ENCODE results near the gene FYCO1. TPM values are rescaled to one million over a fixed set of nuclear protein-coding genes. Genes with fewer than 3 reads are reported as not detected.

Gene FYCO1
- total RNA-seq, 2 donors from 2014 or later = 17.6 to 25.1 TPM

- ATAC-seq (replicated peaks in 1 of 2) (peak; percentile 54 to 56), DNase-seq (peak; percentile 64 to 70)
- Mint-ChIP-seq H3K36me3 (ENCODE audit: insufficient read depth in 2 of 2) (peaks cover 28 to 44% of the 10 kb centered on the region in 2 donors), H3K4me1 (ENCODE audit: low read depth) (peaks cover 81% of the 10 kb centered on the region), H3K4me3 (peak overlapping the region; percentile 16 to 62), H3K27me3 (ENCODE audit: low read depth) (no peaks in the 10 kb centered on the region), H3K27ac (no peak overlapping the region), H3K9me3 (peaks cover 0 to 2% of the 10 kb centered on the region in 2 donors)
Observed at GRCh38 chr3:45962033-45962432, 33.6 kb downstream of the FYCO1 start.

- peaks cover 0 to 2% of the 10 kb centered on the region in 2 donors for H3K9me3 Mint-ChIP-seq
- DNase-seq (no peak), ATAC-seq (replicated peaks in 1 of 2) (no peak)
- H3K36me3 Mint-ChIP-seq (ENCODE audit: insufficient read depth in 2 of 2) = peaks cover 32 to 45% of the 10 kb centered on the region in 2 donors
- no peaks in the 10 kb centered on the region for H3K27me3 Mint-ChIP-seq (ENCODE audit: low read depth)
- H3K27ac Mint-ChIP-seq = no peak overlapping the region
- peaks cover 65% of the 10 kb centered on the region for H3K4me1 Mint-ChIP-seq (ENCODE audit: low read depth)
- H3K4me3 Mint-ChIP-seq = no peak overlapping the region
Observed at GRCh38 chr3:45960289-45960688, 35.3 kb downstream of the FYCO1 start.

- H3K27me3 Mint-ChIP-seq (ENCODE audit: low read depth) = no peaks in the 10 kb centered on the region
- H3K4me1 Mint-ChIP-seq (ENCODE audit: low read depth) = peaks cover 54% of the 10 kb centered on the region
- H3K27ac Mint-ChIP-seq = peak overlapping the region; percentile 76
- peaks cover 0 to 2% of the 10 kb centered on the region in 2 donors for H3K9me3 Mint-ChIP-seq
- H3K36me3 Mint-ChIP-seq (ENCODE audit: insufficient read depth in 2 of 2) = peaks cover 41 to 55% of the 10 kb centered on the region in 2 donors
- ATAC-seq (replicated peaks in 1 of 2) (no peak), DNase-seq (no peak)
- H3K4me3 Mint-ChIP-seq = no peak overlapping the region
Observed at GRCh38 chr3:45959201-45959600, 36.4 kb downstream of the FYCO1 start.

- Mint-ChIP-seq H3K27ac (no peak overlapping the region), H3K36me3 (ENCODE audit: insufficient read depth in 2 of 2) (peaks cover 43 to 56% of the 10 kb centered on the region in 2 donors), H3K4me3 (no peak overlapping the region), H3K9me3 (peaks cover 0 to 2% of the 10 kb centered on the region in 2 donors), H3K4me1 (ENCODE audit: low read depth) (peaks cover 47% of the 10 kb centered on the region), H3K27me3 (ENCODE audit: low read depth) (no peaks in the 10 kb centered on the region)
- ATAC-seq (replicated peaks in 1 of 2) = no peak
- DNase-seq = no peak
Observed at GRCh38 chr3:45958321-45958791, 37.3 kb downstream of the FYCO1 start.

GRCh38 chr3:45957586-45957985 is 38.0 kb downstream of the FYCO1 start:
- ATAC-seq (replicated peaks in 1 of 2) (no peak), DNase-seq (no peak)
- no peaks in the 10 kb centered on the region for H3K27me3 Mint-ChIP-seq (ENCODE audit: low read depth)
- peaks cover 0 to 2% of the 10 kb centered on the region in 2 donors for H3K9me3 Mint-ChIP-seq
- H3K4me3 Mint-ChIP-seq = peak overlapping the region in 1 of 2 donors; percentile 8
- no peak overlapping the region for H3K27ac Mint-ChIP-seq
- H3K4me1 Mint-ChIP-seq (ENCODE audit: low read depth) = peaks cover 46% of the 10 kb centered on the region
- peaks cover 43 to 59% of the 10 kb centered on the region in 2 donors for H3K36me3 Mint-ChIP-seq (ENCODE audit: insufficient read depth in 2 of 2)

- peaks cover 47 to 58% of the 10 kb centered on the region in 2 donors for H3K36me3 Mint-ChIP-seq (ENCODE audit: insufficient read depth in 2 of 2)
- DNase-seq = no peak
- no peak for ATAC-seq (replicated peaks in 1 of 2)
- H3K27me3 Mint-ChIP-seq (ENCODE audit: low read depth) = no peaks in the 10 kb centered on the region
- no peak overlapping the region for H3K27ac Mint-ChIP-seq
- peaks cover 44% of the 10 kb centered on the region for H3K4me1 Mint-ChIP-seq (ENCODE audit: low read depth)
- H3K4me3 Mint-ChIP-seq = no peak overlapping the region
- H3K9me3 Mint-ChIP-seq = no peaks in the 10 kb centered on the region
Observed at GRCh38 chr3:45955706-45956105, 39.9 kb downstream of the FYCO1 start.

GRCh38 chr3:45955017-45955647 is 40.5 kb downstream of the FYCO1 start:
- Mint-ChIP-seq H3K4me3 (no peak overlapping the region), H3K9me3 (no peaks in the 10 kb centered on the region), H3K27me3 (ENCODE audit: low read depth) (no peaks in the 10 kb centered on the region), H3K4me1 (ENCODE audit: low read depth) (peaks cover 48% of the 10 kb centered on the region), H3K36me3 (ENCODE audit: insufficient read depth in 2 of 2) (peaks cover 47 to 52% of the 10 kb centered on the region in 2 donors), H3K27ac (no peak overlapping the region)
- DNase-seq (no peak), ATAC-seq (replicated peaks in 1 of 2) (no peak)

GRCh38 chr3:45954306-45954705 is 41.3 kb downstream of the FYCO1 start:
- ATAC-seq (replicated peaks in 1 of 2) = no peak
- H3K4me1 Mint-ChIP-seq (ENCODE audit: low read depth) = peaks cover 48% of the 10 kb centered on the region
- H3K9me3 Mint-ChIP-seq = no peaks in the 10 kb centered on the region
- H3K4me3 Mint-ChIP-seq = no peak overlapping the region
- no peaks in the 10 kb centered on the region for H3K27me3 Mint-ChIP-seq (ENCODE audit: low read depth)
- DNase-seq = no peak
- no peak overlapping the region for H3K27ac Mint-ChIP-seq
- H3K36me3 Mint-ChIP-seq (ENCODE audit: insufficient read depth in 2 of 2) = peaks cover 47 to 54% of the 10 kb centered on the region in 2 donors

GRCh38 chr3:45953536-45953935 is 42.1 kb downstream of the FYCO1 start:
- H3K9me3 Mint-ChIP-seq = no peaks in the 10 kb centered on the region
- no peak overlapping the region for H3K4me3 Mint-ChIP-seq
- no peaks in the 10 kb centered on the region for H3K27me3 Mint-ChIP-seq (ENCODE audit: low read depth)
- H3K27ac Mint-ChIP-seq = no peak overlapping the region
- DNase-seq = no peak
- peaks cover 45 to 52% of the 10 kb centered on the region in 2 donors for H3K36me3 Mint-ChIP-seq (ENCODE audit: insufficient read depth in 2 of 2)
- peaks cover 48% of the 10 kb centered on the region for H3K4me1 Mint-ChIP-seq (ENCODE audit: low read depth)
- no peak for ATAC-seq (replicated peaks in 1 of 2)

GRCh38 chr3:45952456-45952855 is 43.2 kb downstream of the FYCO1 start:
- peaks cover 57% of the 10 kb centered on the region for H3K4me1 Mint-ChIP-seq (ENCODE audit: low read depth)
- H3K27ac Mint-ChIP-seq = no peak overlapping the region
- ATAC-seq (replicated peaks in 1 of 2) (no peak), DNase-seq (no peak)
- H3K27me3 Mint-ChIP-seq (ENCODE audit: low read depth) = no peaks in the 10 kb centered on the region
- no peaks in the 10 kb centered on the region for H3K9me3 Mint-ChIP-seq
- H3K36me3 Mint-ChIP-seq (ENCODE audit: insufficient read depth in 2 of 2) = peaks cover 48 to 52% of the 10 kb centered on the region in 2 donors
- peak overlapping the region in 1 of 2 donors; percentile 48 for H3K4me3 Mint-ChIP-seq

GRCh38 chr3:45951946-45952345 is 43.7 kb downstream of the FYCO1 start:
- peak overlapping the region in 1 of 2 donors; percentile 48 for H3K4me3 Mint-ChIP-seq
- peaks cover 53 to 54% of the 10 kb centered on the region in 2 donors for H3K36me3 Mint-ChIP-seq (ENCODE audit: insufficient read depth in 2 of 2)
- no peaks in the 10 kb centered on the region for H3K27me3 Mint-ChIP-seq (ENCODE audit: low read depth)
- no peak for DNase-seq
- no peaks in the 10 kb centered on the region for H3K9me3 Mint-ChIP-seq
- ATAC-seq (replicated peaks in 1 of 2) = no peak
- H3K4me1 Mint-ChIP-seq (ENCODE audit: low read depth) = peaks cover 61% of the 10 kb centered on the region
- H3K27ac Mint-ChIP-seq = peak overlapping the region; percentile 48

- Mint-ChIP-seq H3K36me3 (ENCODE audit: insufficient read depth in 2 of 2) (peaks cover 53 to 59% of the 10 kb centered on the region in 2 donors), H3K27ac (peak overlapping the region; percentile 89), H3K4me1 (ENCODE audit: low read depth) (peaks cover 71% of the 10 kb centered on the region), H3K4me3 (peak overlapping the region; percentile 33 to 45), H3K9me3 (no peaks in the 10 kb centered on the region), H3K27me3 (ENCODE audit: low read depth) (no peaks in the 10 kb centered on the region)
- ATAC-seq (replicated peaks in 1 of 2) (peak; percentile 81 to 88), DNase-seq (peak; percentile 80 to 85)
Observed at GRCh38 chr3:45950686-45951600, 44.7 kb downstream of the FYCO1 start.

GRCh38 chr3:45950131-45950530 is 45.5 kb downstream of the FYCO1 start:
- peak overlapping the region; percentile 89 for H3K27ac Mint-ChIP-seq
- peaks cover 79% of the 10 kb centered on the region for H3K4me1 Mint-ChIP-seq (ENCODE audit: low read depth)

More at GRCh38 chr3:45950131-45950530, 45.5 kb downstream of the FYCO1 start:
- Mint-ChIP-seq H3K27me3 (ENCODE audit: low read depth) (peaks cover 7% of the 10 kb centered on the region), H3K36me3 (ENCODE audit: insufficient read depth in 2 of 2) (peaks cover 54 to 59% of the 10 kb centered on the region in 2 donors), H3K4me3 (peak overlapping the region; percentile 13 to 33), H3K9me3 (no peaks in the 10 kb centered on the region)
- ATAC-seq (replicated peaks in 1 of 2) = no peak
- no peak for DNase-seq
